Left renal pelvis (tissue), 4 donors: ENCODE measurements around the gene E2F3. TPM values are rescaled to one million over a fixed set of nuclear protein-coding genes. Genes with fewer than 3 reads are reported as not detected.
A peak's percentile ranks its signal among the peaks of the same experiment; 100 is the strongest.
"Not testable (repeated sequence)": the region's sequence is repeated elsewhere in the genome, so short reads cannot be mapped to it uniquely, and the experiment has no call there.

ENCODE experiments used
- DNase-seq, 4 donors: peaks; one replicate each; pipeline ENCODE4 v3.0.0-alpha.2; 2013; ENCODE audit warnings: low read depth in 4 of 4, low spot score in 3 of 4
- polyA plus RNA-seq, 4 donors: library from polyadenylated mRNA; unstranded; fragments of 120-200 nt; gene quantifications; one replicate each; pipeline ENCODE4 v1.2.1, GENCODE V29; 2013; ENCODE audit not compliant: insufficient read length in 4 of 4

E2F3 gene
- polyA plus RNA-seq, 4 donors: 8.3 to 20.1 (median 19.4) TPM

DNA sequence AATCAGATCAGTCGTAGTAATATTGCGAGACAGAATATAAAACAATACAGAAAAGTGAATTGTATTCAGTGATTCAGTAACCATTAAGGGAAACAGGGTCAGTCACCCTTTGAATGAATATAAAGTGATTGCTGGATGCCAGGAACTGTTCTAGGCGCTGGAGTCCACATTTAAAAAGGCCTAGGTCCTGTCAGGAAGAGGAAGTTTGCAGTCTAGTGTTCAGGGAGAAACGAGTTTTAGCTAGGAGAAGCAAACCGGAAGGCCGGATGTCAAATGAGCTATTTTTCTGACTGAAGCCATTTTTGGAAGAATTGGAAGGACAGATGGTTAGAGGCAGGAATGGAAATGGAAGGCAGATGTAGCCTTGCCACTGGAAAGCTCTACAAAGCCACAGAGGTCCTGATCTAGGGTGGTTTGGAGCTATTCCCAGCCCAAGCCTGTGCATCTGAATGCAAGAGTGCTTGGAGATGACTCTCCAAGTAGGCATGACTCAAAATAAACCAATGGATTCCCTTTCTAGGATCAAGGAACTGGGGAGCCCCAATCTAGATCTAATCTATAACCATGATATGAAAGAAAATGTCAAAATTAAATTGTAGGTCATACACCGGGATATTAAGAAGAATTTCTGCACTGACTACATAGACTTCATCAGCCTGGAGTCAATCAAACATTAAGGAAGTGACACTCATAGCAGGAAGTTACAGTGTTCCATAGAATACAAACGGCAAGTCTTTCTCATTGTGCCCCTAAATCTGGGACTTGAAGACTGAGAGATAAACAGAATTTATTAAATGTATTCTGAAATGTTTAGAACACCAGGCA is 95.7 kb downstream of the E2F3 start:
- DNase-seq: no peak

DNA sequence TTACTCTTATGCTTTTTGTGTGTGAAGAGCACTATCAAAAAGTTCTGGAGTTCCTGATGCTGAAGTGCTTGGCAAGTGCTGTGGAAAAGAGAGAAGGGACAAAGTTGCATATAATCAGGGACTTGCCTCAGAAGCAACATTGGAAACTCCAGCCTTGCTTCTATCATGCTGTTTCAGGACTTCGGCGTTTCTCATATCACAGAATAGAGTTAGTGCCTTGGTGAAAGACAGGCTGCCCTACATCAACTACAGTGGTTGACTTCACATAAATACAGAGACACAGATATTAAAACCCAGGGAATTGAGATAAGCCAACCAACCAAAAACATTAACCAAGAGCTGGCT is 96.3 kb downstream of the E2F3 start:
- no peak for DNase-seq

DNA sequence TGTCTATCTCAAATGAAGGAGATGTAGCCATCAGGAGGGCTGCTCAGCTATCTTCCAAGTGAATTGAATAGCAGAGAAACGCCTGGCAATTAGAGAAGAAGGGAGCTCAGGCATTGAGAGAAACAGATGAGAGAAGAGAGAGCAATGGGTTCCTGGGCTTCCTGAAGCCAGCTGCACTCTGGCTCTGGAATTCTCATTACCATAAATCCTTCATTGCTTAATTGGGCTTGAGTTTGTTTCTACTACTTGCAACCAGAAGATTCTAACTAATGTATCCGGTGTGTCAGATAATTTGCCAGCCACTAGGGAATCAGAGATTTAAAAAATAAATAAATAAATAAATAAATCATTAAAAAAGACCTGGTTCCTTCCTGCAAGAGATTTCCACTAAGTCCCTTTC is 107.5 kb downstream of the E2F3 start:
- DNase-seq: peak in 1 of 4 donors; percentile 54

DNA sequence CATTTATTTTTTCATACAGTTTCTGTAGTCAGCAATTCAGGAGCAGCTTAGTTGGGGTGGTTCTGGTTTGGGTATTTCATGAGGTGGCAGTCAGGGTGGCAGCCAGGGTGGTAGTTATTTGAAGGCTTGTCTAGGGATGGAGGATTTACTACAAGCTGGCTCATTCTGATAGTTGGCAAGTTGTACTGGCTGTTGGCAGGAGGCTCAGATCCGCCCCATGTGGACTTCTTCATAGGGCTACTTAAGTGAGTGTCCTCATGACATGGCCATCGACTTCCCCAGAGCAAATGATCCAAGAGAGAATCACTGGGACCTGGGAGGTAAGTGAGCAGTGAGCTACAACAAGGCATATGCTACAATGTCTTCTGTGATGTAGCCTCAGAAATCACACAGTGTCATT is 110.2 kb downstream of the E2F3 start:
- DNase-seq: no peak

DNA sequence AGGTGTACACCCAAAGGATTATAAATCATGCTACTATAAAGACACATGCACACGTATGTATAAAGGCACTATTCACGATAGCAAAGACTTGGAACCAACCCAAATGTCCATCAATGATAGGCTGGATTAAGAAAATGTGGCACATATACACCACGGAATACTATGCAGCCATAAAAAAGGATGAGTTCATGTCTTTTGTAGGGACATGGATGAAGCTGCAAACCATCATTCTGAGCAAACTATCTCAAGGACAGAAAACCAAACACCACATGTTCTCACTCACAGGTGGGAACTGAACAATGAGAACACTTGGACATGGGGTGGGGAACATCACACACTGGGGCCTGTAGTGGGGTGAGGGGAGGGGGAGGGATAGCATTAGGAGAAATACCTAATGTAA is 123.5 kb downstream of the E2F3 start:
- DNase-seq: not testable (repeated sequence)

DNA sequence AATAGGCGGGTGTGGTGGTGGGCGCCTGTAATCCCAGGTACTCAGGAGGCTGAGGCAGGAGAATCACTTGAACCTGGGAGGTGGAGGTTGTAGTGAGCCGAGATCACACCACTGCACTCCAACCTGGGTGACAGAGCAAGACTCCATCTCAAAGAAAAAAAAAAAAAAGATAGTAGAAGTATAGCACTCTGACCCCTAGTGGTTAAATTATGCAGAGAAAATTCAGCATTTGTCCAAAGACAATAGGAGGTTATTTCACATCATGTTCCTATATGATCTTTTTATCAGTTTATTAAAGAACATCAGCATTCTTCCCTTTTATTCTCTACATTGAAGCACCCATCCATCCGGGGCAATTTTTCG is 127.4 kb downstream of the E2F3 start:
- DNase-seq: not testable (repeated sequence)

DNA sequence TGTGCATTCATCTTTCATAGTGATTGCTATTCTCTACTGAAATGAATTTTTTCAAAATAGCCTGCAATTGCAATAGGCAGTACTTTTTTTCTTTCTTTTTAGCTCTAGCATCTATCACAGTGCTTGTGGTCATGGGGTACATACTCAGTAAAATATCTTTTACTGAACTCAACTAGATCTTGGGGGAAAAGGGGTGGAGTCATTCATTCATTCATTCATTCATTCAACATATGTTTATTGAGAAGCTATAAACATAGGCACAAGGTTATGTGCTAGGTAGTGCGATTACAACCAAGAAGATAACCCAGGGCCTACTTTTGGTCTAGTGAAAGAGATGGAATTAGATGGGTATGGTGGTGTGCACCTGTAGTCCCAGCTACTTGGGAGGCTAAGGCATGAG is 131.2 kb downstream of the E2F3 start:
- DNase-seq: no peak

DNA sequence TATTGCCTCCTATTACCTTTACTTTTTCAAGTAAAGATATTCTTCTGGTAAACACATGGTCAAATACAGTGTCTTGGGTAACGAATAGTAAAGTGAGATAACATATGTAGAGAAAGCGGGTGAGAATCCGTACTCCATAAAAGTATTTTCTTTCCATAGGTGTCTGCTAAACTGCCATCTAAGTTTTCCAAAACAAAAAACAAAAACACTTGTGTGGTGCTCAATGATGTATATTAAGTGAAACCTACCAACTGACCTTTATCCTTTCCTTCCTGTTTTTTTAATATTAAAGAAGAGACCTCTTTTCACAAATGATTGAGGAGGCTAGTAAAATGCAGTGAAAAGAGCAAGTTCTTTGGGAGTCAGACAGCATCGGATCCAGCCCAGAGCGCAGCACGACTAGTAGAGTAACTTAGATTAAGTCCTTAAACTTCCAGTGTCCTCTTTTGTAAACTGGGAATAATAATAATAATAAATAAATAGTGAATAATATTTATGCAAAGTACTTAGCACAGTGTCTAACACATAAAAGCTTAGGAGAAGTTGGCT is 132.1 kb downstream of the E2F3 start:
- DNase-seq: no peak

DNA sequence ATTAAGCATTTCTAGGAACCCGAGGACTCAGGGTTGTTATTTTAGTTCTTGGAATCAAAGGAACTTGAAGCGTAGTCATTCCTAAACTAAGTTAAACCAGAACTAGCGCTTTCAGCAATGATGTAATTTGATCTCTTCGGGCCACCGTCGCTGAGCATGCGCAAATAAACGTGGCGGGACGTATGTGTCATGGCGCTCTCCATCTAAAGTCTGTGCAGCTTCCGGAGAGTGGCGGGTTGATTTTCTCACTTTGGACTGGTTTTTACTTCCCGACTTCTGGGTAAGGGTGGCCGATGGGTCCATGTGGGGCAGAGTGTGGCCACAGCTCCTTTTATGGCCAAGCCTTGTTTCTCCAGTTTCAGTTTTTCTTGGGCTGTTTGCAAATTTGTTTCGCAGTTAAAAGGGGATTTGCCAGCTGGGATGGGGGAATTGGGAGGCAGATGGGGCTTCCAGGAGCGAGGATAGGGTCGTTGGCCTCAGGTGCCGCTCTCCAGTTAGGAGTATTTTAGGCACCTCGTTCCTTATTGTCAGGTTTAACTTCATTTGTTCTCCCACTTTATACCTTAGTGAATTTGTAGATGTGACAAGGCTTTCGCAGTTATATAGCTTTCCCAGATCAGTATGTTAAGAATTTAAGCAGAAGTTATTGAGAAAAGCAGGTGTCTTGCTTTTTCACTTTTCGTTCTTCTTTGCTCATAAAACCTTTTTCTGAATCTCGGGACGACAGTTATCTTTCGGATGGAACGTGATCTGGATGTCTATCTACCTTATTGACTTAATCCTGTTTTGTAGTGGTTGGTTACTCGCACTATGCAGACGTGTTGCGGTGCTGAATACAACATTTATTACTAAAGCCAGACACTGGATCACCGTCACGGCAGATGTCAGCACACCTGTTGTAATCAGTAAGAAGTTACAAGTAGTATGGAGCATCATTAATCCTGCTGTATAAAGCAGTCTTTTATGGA is 132.9 kb downstream of the E2F3 start, which contains the start of gene CDKAL1:
Gene CDKAL1 (plus strand): TSS at position 163 of the 968 bp plus-strand sequence. CDS start 11,894 bp downstream, outside the sequence.
- peak; percentile 82 to 92 (median 88) for DNase-seq

DNA sequence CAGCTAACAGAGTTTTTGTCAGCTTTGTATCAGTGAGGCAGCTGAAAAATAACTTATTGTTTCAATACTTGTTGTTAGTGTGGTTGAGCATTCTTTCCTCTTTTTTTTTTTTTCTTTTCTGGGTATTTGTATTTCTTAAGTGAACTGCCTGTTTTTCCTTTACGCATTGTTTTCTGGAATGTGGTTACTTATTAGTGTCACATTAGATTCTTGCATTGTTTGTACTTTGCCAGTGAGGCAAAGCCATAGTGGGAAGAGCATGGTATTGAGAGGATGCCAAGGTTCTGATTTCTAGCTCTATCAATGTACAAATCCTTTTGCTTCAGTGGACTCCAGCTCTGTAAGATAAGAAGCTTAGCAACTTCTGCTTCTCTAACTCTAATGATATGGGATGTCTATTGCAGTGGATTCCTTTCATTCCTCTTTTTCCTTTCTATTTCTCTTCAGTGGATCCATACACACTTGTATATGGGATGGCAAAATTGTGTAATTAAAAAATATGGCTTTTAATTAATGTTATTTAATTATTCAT is 136.5 kb downstream of the E2F3 start:
- DNase-seq: no peak

DNA sequence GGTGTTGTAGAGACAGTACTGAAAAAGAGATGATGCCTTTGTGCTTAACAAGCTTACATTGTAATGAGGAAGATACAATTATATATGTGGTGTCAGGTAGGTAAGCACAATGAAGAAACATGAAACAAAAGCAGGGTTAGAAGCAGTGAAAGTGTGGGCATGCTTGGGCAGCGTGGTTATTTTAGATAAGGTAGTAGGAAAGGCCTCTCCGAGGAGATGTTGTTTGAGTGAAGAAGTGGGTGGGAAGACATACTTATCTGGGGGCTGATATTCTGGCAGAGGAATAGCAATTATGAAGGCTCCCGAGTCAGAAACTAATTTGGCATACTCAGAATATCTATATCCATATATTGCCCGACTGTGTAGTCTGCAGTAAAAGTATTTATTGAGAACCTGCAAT is 137.2 kb downstream of the E2F3 start:
- DNase-seq: no peak

DNA sequence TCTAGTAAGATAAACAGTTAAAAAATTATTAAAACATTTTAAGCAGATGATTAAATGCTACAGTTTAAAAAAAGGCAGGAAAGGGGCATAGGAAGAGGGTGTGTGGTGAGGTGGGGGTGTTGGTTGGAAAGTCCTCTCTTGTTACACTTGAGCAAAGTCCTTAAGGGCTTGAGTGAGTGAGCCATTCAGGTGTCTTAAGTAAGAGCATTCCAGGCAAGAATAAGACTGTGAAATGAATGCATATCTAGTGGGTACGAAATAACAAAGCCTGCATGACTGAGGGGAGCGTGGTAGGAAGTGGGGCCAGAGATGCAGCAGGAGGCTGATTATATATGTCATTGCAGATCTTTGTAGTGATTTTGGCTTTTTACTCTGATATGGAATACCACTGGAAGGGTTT is 137.7 kb downstream of the E2F3 start:
- no peak for DNase-seq

DNA sequence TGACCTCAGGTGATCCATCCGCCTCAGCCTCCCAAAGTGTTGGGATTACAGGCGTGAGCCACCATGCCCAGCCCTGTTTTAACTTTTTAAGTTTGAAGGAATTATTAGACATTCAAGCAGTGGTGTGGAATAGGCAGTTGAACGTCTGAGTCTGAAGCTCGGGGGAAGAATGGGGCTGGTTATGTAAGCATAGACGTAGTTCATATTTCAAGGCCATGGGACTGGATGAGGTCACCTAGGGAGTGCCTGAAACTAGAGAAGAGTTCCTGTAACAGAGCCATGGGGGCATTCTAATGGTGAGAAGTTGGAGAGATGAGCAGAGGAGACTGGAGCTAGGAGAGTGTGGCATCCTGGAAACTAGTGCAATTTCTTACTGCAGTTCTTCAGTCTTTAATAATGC is 139.0 kb downstream of the E2F3 start:
- no peak for DNase-seq

DNA sequence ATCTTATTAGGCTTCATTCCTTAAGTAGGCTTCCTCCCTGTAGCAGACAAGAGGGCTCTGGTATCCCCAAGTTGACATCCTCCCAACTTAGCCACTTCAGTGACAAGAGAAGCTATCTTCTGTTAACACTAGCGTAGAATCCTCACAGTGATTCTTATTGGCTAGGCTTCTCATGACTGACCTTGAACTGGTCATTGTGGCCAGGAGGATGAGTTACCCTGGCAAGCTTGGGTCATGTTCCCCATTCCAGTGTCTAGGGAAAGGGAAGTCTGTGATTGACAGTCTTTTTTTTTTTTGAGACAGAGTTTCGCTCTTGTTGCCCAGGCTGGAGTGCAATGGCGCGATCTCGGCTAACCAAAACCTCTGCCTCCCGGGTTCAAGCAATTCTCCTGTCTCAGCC is 139.7 kb downstream of the E2F3 start:
- DNase-seq: no peak

DNA sequence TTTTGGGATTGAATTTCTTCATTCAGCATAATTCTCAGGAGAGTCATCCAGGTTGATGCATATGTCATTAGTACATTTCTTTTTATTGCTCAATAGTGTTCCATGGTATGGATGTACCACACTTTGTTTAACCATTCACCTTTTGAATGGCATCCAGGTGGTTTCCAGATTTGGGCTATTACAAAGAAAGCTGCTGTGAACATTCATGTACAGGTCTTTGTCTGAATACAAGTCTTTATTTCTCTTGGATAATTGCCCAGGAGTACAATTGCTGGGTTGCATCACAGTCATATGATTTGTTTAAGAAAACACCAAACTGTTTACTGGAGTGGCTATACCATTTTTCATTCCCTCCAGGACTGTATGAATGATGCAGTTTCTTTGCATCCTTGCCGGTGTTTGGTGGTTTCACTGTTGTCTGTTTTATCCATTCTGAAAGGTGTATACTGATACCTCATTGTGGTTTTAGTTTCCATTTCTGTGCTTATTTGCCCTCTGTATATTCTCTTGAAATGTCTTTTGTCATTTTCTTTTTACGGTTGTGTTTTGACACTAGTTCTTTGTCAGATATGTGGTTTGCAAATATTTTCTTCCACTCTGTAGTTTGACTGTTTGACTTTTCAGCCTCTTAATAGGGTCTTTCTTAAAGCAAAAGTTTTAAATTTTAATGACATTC is 141.4 kb downstream of the E2F3 start:
- no peak for DNase-seq

Other genes starting within 250 kb of the E2F3 start
- gene MBOAT1, start 189.4 kb upstream of the E2F3 start, polyA plus RNA-seq: 10 to 100 TPM; 20.4 to 31.4 (median 22.0) TPM
- gene CDKAL1, start 132.6 kb downstream of the E2F3 start, polyA plus RNA-seq: 10 to 100 TPM; 14.7 to 20.4 (median 19.6) TPM